ENCODE results near the gene CLEC11A.

Gene CLEC11A

DNA sequence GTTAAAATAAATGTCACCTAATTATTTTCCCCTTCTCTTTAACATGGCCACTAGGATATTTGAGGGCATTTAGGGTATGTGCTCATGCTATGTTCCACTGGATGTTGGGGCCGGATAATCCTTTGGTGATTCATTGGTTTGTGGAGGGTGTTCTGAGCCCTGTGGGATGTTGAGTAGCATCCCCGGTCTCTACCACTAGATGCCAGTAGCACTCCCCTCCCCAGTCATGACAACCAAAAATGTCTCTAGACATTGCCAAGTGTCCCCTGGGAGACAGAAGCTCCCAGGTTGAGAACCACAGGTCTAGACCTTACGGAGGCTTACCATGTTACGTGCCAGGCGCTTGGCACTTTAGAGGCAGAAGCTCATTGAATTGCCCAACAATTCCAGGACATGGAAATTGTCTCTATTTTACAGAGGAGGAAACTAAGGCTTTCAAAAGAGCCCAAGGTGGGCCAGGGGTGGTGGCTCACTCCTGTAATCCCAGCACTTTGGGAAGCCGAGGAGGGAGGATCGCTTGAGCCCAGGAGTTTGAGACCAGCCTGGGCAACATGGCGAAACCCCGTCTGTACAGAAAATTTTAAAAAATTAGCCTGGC, 17.6 kb upstream of the CLEC11A start:
- peak; percentile 40 for DNase-seq (ENCODE audit: low read depth)

GRCh38 chr19:50706387-50706786, 16.8 kb upstream of the CLEC11A start:
- no peak for DNase-seq (ENCODE audit: low read depth)

- DNase-seq (ENCODE audit: low read depth) = no peak
Observed at GRCh38 chr19:50708179-50708879, 14.8 kb upstream of the CLEC11A start.

DNA sequence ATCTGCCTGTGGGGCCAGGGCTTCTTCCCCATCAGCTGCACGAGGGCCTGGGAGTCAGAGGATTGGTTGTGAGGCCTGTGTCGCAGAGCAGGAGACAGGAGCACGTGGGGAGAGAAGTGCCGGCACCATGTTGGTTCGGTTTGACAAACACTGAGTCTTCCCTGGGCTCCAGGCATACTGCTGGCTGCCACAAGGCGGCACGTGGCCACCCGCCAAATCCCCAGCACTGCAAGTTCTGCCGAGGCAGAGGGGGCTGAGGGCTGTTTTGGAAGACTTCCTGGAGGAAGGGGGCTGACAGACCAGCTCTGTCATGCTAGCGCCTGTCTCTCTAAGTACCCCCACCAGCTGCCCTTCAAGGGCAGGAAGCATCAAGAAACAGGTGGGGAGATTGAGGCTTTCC, 13.1 kb upstream of the CLEC11A start:
- DNase-seq (ENCODE audit: low read depth) = no peak

DNA sequence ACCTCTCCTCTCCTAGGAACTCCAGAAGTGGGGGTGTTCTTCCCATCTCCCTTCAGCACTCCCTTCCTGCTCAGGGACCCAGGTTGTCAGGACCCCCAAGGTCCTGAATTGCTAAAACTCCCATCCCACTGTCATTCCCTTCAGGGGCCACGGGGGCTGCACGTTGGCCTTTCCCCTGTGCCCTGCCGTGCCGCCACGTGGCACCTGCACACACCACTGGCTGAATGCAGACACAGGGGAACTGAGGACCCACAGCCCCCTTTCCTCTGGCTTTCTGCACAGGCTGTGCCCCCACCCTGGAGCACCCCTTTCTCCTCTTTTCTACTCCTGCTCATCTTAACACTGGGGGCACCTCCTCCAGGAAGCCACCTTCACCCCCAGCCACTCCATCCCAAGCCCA, 12.6 kb upstream of the CLEC11A start:
- no peak for DNase-seq (ENCODE audit: low read depth)

DNA sequence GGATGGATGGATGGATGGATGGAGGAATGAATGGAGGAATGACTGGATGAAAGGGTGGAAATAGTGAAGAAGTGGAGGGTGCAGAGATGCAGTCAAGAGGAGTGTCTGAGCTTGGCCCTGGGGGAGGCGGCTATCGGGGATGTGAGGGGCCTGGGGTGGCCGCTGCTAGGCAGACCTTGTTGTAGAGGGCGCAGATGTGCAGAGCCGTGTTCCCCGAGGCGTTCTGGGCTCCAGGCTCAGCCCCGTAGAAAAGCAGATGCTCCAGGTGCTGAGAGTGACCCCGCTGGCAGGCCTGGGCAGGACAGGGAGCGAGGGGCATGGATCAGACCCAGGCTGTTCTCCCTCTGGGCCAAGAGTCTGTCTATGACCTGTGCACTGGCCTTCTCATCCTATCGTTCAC, 12.0 kb upstream of the CLEC11A start:
- DNase-seq (ENCODE audit: low read depth) = no peak

GRCh38 chr19:50711805-50712204, 11.4 kb upstream of the CLEC11A start:
- DNase-seq (ENCODE audit: low read depth) = no peak

- no peak for DNase-seq (ENCODE audit: low read depth)
Observed at GRCh38 chr19:50712833-50713232, 10.3 kb upstream of the CLEC11A start.

GRCh38 chr19:50713556-50714236, 9.5 kb upstream of the CLEC11A start:
- no peak for DNase-seq (ENCODE audit: low read depth)

GRCh38 chr19:50716178-50717025, 6.8 kb upstream of the CLEC11A start:
- DNase-seq (ENCODE audit: low read depth) = no peak

GRCh38 chr19:50717026-50717723, 6.0 kb upstream of the CLEC11A start:
- no peak for DNase-seq (ENCODE audit: low read depth)

DNA sequence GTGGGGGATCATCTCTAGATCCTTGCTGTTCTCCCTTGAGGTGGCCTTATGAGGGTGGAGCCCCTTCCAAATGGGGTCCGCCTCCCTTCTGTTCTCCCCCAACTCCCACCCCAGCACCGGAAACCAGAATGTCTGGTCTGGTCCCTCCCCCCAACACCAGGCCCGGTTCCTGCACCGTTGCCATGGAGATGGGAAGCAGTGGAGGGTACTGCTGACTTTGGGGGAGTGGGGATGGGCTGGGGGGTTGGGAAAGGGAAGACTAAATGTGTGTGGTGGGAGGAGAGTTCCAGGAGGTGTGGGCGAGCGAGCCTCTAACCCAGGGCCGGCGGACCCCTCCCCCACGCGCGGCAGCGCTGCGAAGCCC, 5.3 kb upstream of the CLEC11A start:
- no peak for DNase-seq (ENCODE audit: low read depth)

GRCh38 chr19:50718255-50719118, 4.7 kb upstream of the CLEC11A start:
- DNase-seq (ENCODE audit: low read depth) = no peak

DNA sequence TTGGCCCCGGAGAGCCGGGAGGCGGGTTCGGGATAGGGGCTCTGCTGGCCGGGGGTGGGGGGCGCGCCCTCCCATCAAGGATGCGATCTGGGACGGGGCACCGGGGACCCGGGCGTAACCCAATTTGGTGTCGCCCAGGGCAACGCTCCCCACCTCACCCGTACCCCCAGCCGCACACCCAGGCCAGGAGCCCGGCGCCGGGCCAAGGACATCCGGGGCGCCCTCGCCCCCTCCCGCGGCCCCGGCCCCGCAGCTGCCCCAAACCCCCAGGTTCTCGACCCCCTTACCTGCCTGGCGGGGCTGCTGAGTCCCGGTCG, 4.1 kb upstream of the CLEC11A start:
- DNase-seq (ENCODE audit: low read depth) = no peak

GRCh38 chr19:50719566-50719965, 3.6 kb upstream of the CLEC11A start, which contains the start of gene SHANK1:
SHANK1 (minus strand) TSS chr19:50719802; CDS start chr19:50716919, 2,883 bp downstream.
- DNase-seq (ENCODE audit: low read depth) = no peak

- no peak for DNase-seq (ENCODE audit: low read depth)
Observed at GRCh38 chr19:50720181-50720920, 2.8 kb upstream of the CLEC11A start.

DNA sequence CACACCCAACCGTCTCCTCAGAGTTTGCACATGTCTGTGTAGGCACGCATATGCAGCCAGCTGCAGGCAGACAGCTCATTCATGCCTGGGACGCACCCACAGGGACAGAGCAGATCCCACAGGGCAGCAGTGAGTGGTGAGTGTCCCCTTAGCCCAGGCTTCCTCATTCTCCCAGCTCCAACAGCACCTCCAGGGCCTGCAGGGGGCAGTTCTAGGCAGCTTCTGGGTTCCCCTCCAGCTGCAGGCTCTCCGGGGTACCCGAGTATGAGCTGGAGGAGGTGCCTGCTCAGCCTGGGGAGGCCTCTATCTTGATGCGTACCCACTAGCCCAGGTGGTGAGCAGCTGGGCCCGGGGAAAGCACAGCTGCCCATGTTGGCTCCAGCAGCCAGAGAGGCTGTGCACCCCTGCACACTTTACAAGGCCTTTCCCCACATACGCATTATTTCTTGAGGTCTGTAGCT, 2.2 kb upstream of the CLEC11A start:
- no peak for DNase-seq (ENCODE audit: low read depth)

GRCh38 chr19:50721441-50722137, 1.6 kb upstream of the CLEC11A start:
- DNase-seq (ENCODE audit: low read depth) = no peak

DNA sequence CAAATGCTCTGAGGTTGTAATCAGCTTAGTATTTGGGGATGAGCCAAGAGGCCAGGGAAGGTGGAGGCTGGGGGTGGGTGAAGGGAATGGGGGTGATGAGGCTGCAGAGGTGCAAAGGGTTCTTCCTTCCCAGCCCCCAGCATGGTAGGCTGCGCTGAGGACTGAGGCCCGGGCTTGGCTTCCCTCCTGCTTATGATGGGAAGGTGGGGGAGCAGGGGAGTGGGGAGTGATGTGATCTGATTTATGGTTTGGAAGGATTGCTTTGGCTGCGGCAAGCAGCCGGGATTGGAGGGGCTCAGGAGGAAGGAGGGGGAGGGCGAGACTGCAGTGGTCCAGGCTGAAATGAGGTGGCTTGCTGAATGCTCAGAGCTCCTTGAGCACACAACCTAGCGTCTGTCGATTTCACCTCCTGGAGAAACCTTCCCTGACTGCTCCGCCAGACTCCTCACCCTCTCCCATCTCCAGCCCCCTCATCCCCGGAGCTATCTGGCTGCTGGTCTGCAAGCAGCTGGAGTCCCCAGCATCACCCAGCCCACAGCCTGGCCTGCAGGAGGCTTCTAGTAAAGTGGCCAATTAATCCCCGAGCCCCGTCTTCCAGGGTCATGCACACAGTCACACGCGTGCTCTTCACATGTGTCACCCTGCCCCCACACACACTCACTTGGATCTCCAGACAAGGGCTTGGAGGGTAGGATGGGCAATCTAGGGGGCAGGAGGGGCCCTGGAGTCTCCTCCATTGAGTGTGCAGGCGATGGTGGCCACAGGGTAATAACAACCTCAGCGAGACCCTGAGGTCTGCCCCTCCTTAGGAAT, 757 bp upstream of the CLEC11A start:
- no peak for DNase-seq (ENCODE audit: low read depth)
